ENCODE measurements around the gene SLC2A8.
A peak's percentile ranks its signal among the peaks of the same experiment; 100 is the strongest.

Gene SLC2A8

GRCh38 chr9:127447416-127448111 lies 50.6 kb downstream of the SLC2A8 start:
- no peak overlapping the region for H2AFZ ChIP-seq (ENCODE audit: low read length)
- no peak overlapping the region for H2AK5ac ChIP-seq (ENCODE audit: low read depth, low read length)
- WGBS, 2 donors (ENCODE audit: extremely low coverage in 2 of 2, insufficient read length in 2 of 2, insufficient replicate concordance in 1 of 2), result no CpG with 5 or more reads among the region's 7 CpGs
- no peak overlapping the region for H3K14ac ChIP-seq (ENCODE audit: low read length)
- H3K9me3 ChIP-seq (replicated peaks in 1 of 2; ENCODE audit: control insufficient read depth in 2 of 2, insufficient read depth in 1 of 2, low read depth in 1 of 2, low read length in 2 of 2), result peaks cover 11 to 58% of the 10 kb centered on the region in 2 donors
- no peak overlapping the region for H4K91ac ChIP-seq (ENCODE audit: low read depth, low read length, poor library complexity)
- no peak overlapping the region for H3K4me2 ChIP-seq (ENCODE audit: insufficient read depth, low read length, poor library complexity, severe bottlenecking)
- H3K23ac ChIP-seq (ENCODE audit: low read depth, low read length, poor library complexity), result no peak overlapping the region
- peaks cover 3% of the 10 kb centered on the region for H3K79me1 ChIP-seq (ENCODE audit: low read depth, low read length)
- no peak overlapping the region for H2BK5ac ChIP-seq (ENCODE audit: low read length)
- H2BK12ac ChIP-seq (ENCODE audit: low read length), result no peak overlapping the region
- H2BK120ac ChIP-seq (ENCODE audit: low read depth, low read length), result no peak overlapping the region
- H4K8ac ChIP-seq (ENCODE audit: low read depth, low read length), result no peak overlapping the region
- no peaks in the 10 kb centered on the region for H3K27me3 ChIP-seq (ENCODE audit: control insufficient read depth in 3 of 3, insufficient read depth in 3 of 3, low read depth in 1 of 3, low read length in 3 of 3)
- peaks cover 11 to 18% of the 10 kb centered on the region in 2 donors for H3K4me1 ChIP-seq (ENCODE audit: control insufficient read depth in 2 of 2, insufficient read depth in 1 of 2, low read depth in 1 of 2, low read length in 2 of 2)
- DNase-seq (ENCODE audit: low spot score), result no peak
- H3K27ac ChIP-seq (replicated peaks; ENCODE audit: low read length), result no peak overlapping the region
- no peak overlapping the region for H3K9ac ChIP-seq (ENCODE audit: low read depth, low read length, poor library complexity)
- H3K4ac ChIP-seq (ENCODE audit: low read length), result no peak overlapping the region
- no peak overlapping the region for H2BK15ac ChIP-seq (ENCODE audit: low read length)
- H3K36me3 ChIP-seq (replicated peaks in 1 of 2; ENCODE audit: control insufficient read depth in 2 of 2, insufficient read depth in 2 of 2, low read length in 2 of 2), result peaks cover 62 to 80% of the 10 kb centered on the region in 2 donors
- H3K18ac ChIP-seq (ENCODE audit: low read length), result no peak overlapping the region
- no peak overlapping the region for H3K4me3 ChIP-seq (ENCODE audit: low read length in 2 of 2)

GRCh38 chr9:127448112-127448805 lies 51.3 kb downstream of the SLC2A8 start:
- H4K8ac ChIP-seq (ENCODE audit: low read depth, low read length), result no peak overlapping the region
- no peaks in the 10 kb centered on the region for H3K27me3 ChIP-seq (ENCODE audit: control insufficient read depth in 3 of 3, insufficient read depth in 3 of 3, low read depth in 1 of 3, low read length in 3 of 3)
- H3K36me3 ChIP-seq (replicated peaks in 1 of 2; ENCODE audit: control insufficient read depth in 2 of 2, insufficient read depth in 2 of 2, low read length in 2 of 2), result peaks cover 61 to 74% of the 10 kb centered on the region in 2 donors
- no peak overlapping the region for H2BK12ac ChIP-seq (ENCODE audit: low read length)
- H3K9me3 ChIP-seq (replicated peaks in 1 of 2; ENCODE audit: control insufficient read depth in 2 of 2, insufficient read depth in 1 of 2, low read depth in 1 of 2, low read length in 2 of 2), result peaks cover 11 to 52% of the 10 kb centered on the region in 2 donors
- H3K27ac ChIP-seq (replicated peaks; ENCODE audit: low read length), result no peak overlapping the region
- H3K23ac ChIP-seq (ENCODE audit: low read depth, low read length, poor library complexity), result no peak overlapping the region
- no peak overlapping the region for H2BK120ac ChIP-seq (ENCODE audit: low read depth, low read length)
- H3K14ac ChIP-seq (ENCODE audit: low read length), result no peak overlapping the region
- H3K4me3 ChIP-seq (ENCODE audit: low read length in 2 of 2), result no peak overlapping the region
- no peak overlapping the region for H2AFZ ChIP-seq (ENCODE audit: low read length)
- no peak overlapping the region for H3K4me2 ChIP-seq (ENCODE audit: insufficient read depth, low read length, poor library complexity, severe bottlenecking)
- WGBS, 2 donors (ENCODE audit: extremely low coverage in 2 of 2, insufficient read length in 2 of 2, insufficient replicate concordance in 1 of 2), result no CpG with 5 or more reads among the region's 8 CpGs
- no peak for DNase-seq (ENCODE audit: low spot score)
- H3K4ac ChIP-seq (ENCODE audit: low read length), result no peak overlapping the region
- no peak overlapping the region for H2AK5ac ChIP-seq (ENCODE audit: low read depth, low read length)
- no peak overlapping the region for H4K91ac ChIP-seq (ENCODE audit: low read depth, low read length, poor library complexity)
- H2BK15ac ChIP-seq (ENCODE audit: low read length), result no peak overlapping the region
- H2BK5ac ChIP-seq (ENCODE audit: low read length), result no peak overlapping the region
- peaks cover 11 to 18% of the 10 kb centered on the region in 2 donors for H3K4me1 ChIP-seq (ENCODE audit: control insufficient read depth in 2 of 2, insufficient read depth in 1 of 2, low read depth in 1 of 2, low read length in 2 of 2)
- no peak overlapping the region for H3K18ac ChIP-seq (ENCODE audit: low read length)
- no peak overlapping the region for H3K9ac ChIP-seq (ENCODE audit: low read depth, low read length, poor library complexity)
- peaks cover 3% of the 10 kb centered on the region for H3K79me1 ChIP-seq (ENCODE audit: low read depth, low read length)

- Histone ChIP-seq H3K27me3 (ENCODE audit: control insufficient read depth in 3 of 3, insufficient read depth in 3 of 3, low read depth in 1 of 3, low read length in 3 of 3) (no peaks in the 10 kb centered on the region), H3K4me3 (ENCODE audit: low read length in 2 of 2) (peak overlapping the region; percentile 91 to 99), H2BK5ac (ENCODE audit: low read length) (no peak overlapping the region), H4K91ac (ENCODE audit: low read depth, low read length, poor library complexity) (no peak overlapping the region), H2BK12ac (ENCODE audit: low read length) (no peak overlapping the region), H3K4me1 (ENCODE audit: control insufficient read depth in 2 of 2, insufficient read depth in 1 of 2, low read depth in 1 of 2, low read length in 2 of 2) (peaks cover 11 to 18% of the 10 kb centered on the region in 2 donors), H3K36me3 (replicated peaks in 1 of 2; ENCODE audit: control insufficient read depth in 2 of 2, insufficient read depth in 2 of 2, low read length in 2 of 2) (peaks cover 54 to 66% of the 10 kb centered on the region in 2 donors), H2AFZ (ENCODE audit: low read length) (no peak overlapping the region), H3K9ac (ENCODE audit: low read depth, low read length, poor library complexity) (no peak overlapping the region), H3K18ac (ENCODE audit: low read length) (no peak overlapping the region), H2BK15ac (ENCODE audit: low read length) (no peak overlapping the region), H3K14ac (ENCODE audit: low read length) (no peak overlapping the region), H3K9me3 (replicated peaks in 1 of 2; ENCODE audit: control insufficient read depth in 2 of 2, insufficient read depth in 1 of 2, low read depth in 1 of 2, low read length in 2 of 2) (peaks cover 6 to 44% of the 10 kb centered on the region in 2 donors), H3K4me2 (ENCODE audit: insufficient read depth, low read length, poor library complexity, severe bottlenecking) (peak overlapping the region; percentile 77), H2BK120ac (ENCODE audit: low read depth, low read length) (no peak overlapping the region), H3K23ac (ENCODE audit: low read depth, low read length, poor library complexity) (no peak overlapping the region), H3K4ac (ENCODE audit: low read length) (no peak overlapping the region), H3K79me1 (ENCODE audit: low read depth, low read length) (peaks cover 3% of the 10 kb centered on the region), H3K27ac (replicated peaks; ENCODE audit: low read length) (no peak overlapping the region), H4K8ac (ENCODE audit: low read depth, low read length) (no peak overlapping the region), H2AK5ac (ENCODE audit: low read depth, low read length) (no peak overlapping the region)
- no peak for DNase-seq (ENCODE audit: low spot score)
- no CpG with 5 or more reads among the region's 5 CpGs for WGBS, 2 donors (ENCODE audit: extremely low coverage in 2 of 2, insufficient read length in 2 of 2, insufficient replicate concordance in 1 of 2)
Observed at GRCh38 chr9:127449332-127449966, 52.5 kb downstream of the SLC2A8 start.

GRCh38 chr9:127450243-127450760 lies 53.3 kb downstream of the SLC2A8 start:
- no peak overlapping the region for H2BK12ac ChIP-seq (ENCODE audit: low read length)
- H3K4me1 ChIP-seq (ENCODE audit: control insufficient read depth in 2 of 2, insufficient read depth in 1 of 2, low read depth in 1 of 2, low read length in 2 of 2), result peaks cover 11 to 18% of the 10 kb centered on the region in 2 donors
- peak overlapping the region; percentile 99 for H3K9ac ChIP-seq (ENCODE audit: low read depth, low read length, poor library complexity)
- no peak overlapping the region for H2BK15ac ChIP-seq (ENCODE audit: low read length)
- H2AFZ ChIP-seq (ENCODE audit: low read length), result no peak overlapping the region
- peak overlapping the region; percentile 85 for H2BK5ac ChIP-seq (ENCODE audit: low read length)
- H3K4me2 ChIP-seq (ENCODE audit: insufficient read depth, low read length, poor library complexity, severe bottlenecking), result peak overlapping the region; percentile 77
- H4K8ac ChIP-seq (ENCODE audit: low read depth, low read length), result no peak overlapping the region
- no peak overlapping the region for H3K4ac ChIP-seq (ENCODE audit: low read length)
- no peak overlapping the region for H3K23ac ChIP-seq (ENCODE audit: low read depth, low read length, poor library complexity)
- peaks cover 3% of the 10 kb centered on the region for H3K79me1 ChIP-seq (ENCODE audit: low read depth, low read length)
- no peak for DNase-seq (ENCODE audit: low spot score)
- H3K4me3 ChIP-seq (ENCODE audit: low read length in 2 of 2), result peak overlapping the region; percentile 91 to 99
- H3K27me3 ChIP-seq (ENCODE audit: control insufficient read depth in 3 of 3, insufficient read depth in 3 of 3, low read depth in 1 of 3, low read length in 3 of 3), result no peaks in the 10 kb centered on the region
- no peak overlapping the region for H4K91ac ChIP-seq (ENCODE audit: low read depth, low read length, poor library complexity)
- H2BK120ac ChIP-seq (ENCODE audit: low read depth, low read length), result no peak overlapping the region
- peaks cover 0 to 36% of the 10 kb centered on the region in 2 donors for H3K9me3 ChIP-seq (replicated peaks in 1 of 2; ENCODE audit: control insufficient read depth in 2 of 2, insufficient read depth in 1 of 2, low read depth in 1 of 2, low read length in 2 of 2)
- peak overlapping the region; percentile 85 for H2AK5ac ChIP-seq (ENCODE audit: low read depth, low read length)
- H3K27ac ChIP-seq (replicated peaks; ENCODE audit: low read length), result no peak overlapping the region
- H3K18ac ChIP-seq (ENCODE audit: low read length), result no peak overlapping the region
- no peak overlapping the region for H3K14ac ChIP-seq (ENCODE audit: low read length)
- peaks cover 46 to 61% of the 10 kb centered on the region in 2 donors for H3K36me3 ChIP-seq (replicated peaks in 1 of 2; ENCODE audit: control insufficient read depth in 2 of 2, insufficient read depth in 2 of 2, low read length in 2 of 2)
- no CpG with 5 or more reads among the region's 14 CpGs for WGBS, 2 donors (ENCODE audit: extremely low coverage in 2 of 2, insufficient read length in 2 of 2, insufficient replicate concordance in 1 of 2)
